BE2C (cell line): ENCODE data around the gene POC1A.

Experiments used
- DNase-seq: peaks from one replicate; pipeline ENCODE4 v3.0.0-alpha.2; 2020
- H3K27me3 ChIP-seq: fragments of 250-450 bp; sonication (Bioruptor Pico); 2 replicates; pipeline ENCODE4 v1.5.1; 2020; ENCODE audit warnings: mild to moderate bottlenecking
- H3K36me3 ChIP-seq: fragments of 250-450 bp; sonication (Bioruptor Pico); 2 replicates; pipeline ENCODE4 v1.5.1; 2020; ENCODE audit warnings: mild to moderate bottlenecking
- H3K4me1 ChIP-seq: fragments of 250-450 bp; sonication (Bioruptor Pico); 2 replicates; pipeline ENCODE4 v1.5.1; 2020
- H3K4me3 ChIP-seq: 2 replicates; pipeline ENCODE4 v1.5.1; 2011; ENCODE audit warnings: low read depth, low read length
- H3K9me3 ChIP-seq: fragments of 250-450 bp; sonication (Bioruptor Pico); 2 replicates; pipeline ENCODE4 v1.5.1; 2020
- TF ChIP-seq, protein P1 (sequence below): IDR thresholded peaks from 2 replicates; pipeline ENCODE4 v1.5.1; 2012; ENCODE audit warnings: mild to moderate bottlenecking, low read depth, low read length

POC1A gene

DNA sequence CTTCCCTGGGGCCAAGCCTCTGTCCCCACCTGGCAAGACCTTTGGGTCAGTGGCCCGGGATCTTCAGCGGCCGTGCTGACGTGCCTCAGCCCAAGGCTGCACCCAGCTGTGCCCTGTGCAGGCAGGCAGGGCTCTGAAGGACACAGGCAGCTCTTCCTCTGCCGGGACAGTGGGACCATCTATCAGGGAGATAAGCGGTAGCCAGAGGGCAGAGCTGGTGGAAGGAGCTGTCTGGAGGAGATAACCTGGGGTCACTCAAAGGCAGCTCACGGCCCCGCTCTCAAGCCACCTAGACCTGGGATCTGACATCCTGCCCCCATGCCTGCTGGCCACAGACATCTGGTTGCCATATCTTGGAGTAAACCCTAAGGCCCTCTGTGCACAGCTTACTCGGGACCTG, 125.2 kb downstream of the POC1A start:
- no peak overlapping the region for H3K4me3 ChIP-seq
- H3K4me1 ChIP-seq: peaks cover 44% of the 10 kb centered on the region
- no peaks in the 10 kb centered on the region for H3K9me3 ChIP-seq
- H3K36me3 ChIP-seq: no peaks in the 10 kb centered on the region; the same call in 1 of the 2 replicates
- H3K27me3 ChIP-seq: no peaks in the 10 kb centered on the region
- DNase-seq: peak; percentile 46
- TF ChIP-seq, protein P1, sequence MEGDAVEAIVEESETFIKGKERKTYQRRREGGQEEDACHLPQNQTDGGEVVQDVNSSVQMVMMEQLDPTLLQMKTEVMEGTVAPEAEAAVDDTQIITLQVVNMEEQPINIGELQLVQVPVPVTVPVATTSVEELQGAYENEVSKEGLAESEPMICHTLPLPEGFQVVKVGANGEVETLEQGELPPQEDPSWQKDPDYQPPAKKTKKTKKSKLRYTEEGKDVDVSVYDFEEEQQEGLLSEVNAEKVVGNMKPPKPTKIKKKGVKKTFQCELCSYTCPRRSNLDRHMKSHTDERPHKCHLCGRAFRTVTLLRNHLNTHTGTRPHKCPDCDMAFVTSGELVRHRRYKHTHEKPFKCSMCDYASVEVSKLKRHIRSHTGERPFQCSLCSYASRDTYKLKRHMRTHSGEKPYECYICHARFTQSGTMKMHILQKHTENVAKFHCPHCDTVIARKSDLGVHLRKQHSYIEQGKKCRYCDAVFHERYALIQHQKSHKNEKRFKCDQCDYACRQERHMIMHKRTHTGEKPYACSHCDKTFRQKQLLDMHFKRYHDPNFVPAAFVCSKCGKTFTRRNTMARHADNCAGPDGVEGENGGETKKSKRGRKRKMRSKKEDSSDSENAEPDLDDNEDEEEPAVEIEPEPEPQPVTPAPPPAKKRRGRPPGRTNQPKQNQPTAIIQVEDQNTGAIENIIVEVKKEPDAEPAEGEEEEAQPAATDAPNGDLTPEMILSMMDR: no peak

DNA sequence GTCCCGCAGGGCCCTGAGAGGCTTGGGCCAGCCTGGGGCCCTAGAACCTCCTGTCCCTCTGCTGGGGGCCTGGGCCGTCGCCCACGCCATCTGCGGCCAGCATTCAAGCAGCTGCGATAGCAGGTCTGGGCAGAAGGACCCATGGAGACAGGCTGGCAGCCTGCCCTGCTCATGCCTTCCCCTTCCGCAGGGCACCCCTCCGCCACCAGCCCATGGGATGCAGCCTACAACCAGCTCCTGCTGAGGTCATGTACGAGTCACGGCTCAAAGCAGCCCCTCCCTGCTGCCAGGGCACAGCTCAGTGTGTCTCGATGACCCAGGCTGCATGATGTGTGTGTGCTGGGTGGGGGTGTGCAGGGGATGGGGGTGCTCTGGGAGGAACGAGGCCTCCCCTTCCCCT, 125.7 kb downstream of the POC1A start:
- DNase-seq: peak; percentile 43
- Histone ChIP-seq H3K4me1 (peaks cover 44% of the 10 kb centered on the region), H3K4me3 (no peak overlapping the region)

DNA sequence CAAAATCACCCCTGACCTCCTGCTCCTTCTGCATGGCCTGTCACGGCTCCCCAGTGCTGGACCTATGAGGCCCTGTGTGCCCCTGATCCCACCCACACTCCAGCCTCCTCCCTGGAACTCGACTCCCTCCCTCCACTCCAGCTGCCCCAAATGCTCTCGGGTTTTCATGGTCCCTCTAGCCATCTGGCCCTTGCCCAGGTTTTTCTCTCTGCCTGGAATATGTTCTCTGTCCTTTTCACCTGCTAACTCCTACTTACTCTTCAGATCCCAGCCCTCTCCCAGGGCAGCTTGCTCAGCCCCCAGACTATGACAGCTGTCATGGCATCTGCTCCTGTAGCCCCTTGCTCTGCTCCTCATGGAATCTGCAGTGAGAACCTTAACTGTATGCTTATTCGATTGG, 128.2 kb downstream of the POC1A start:
- Histone ChIP-seq H3K4me1 (peaks cover 37% of the 10 kb centered on the region), H3K36me3 (no peaks in the 10 kb centered on the region; the same call in 1 of the 2 replicates), H3K4me3 (peak overlapping the region; percentile 66), H3K9me3 (no peaks in the 10 kb centered on the region), H3K27me3 (no peaks in the 10 kb centered on the region)
- TF ChIP-seq, protein P1: no peak
- DNase-seq: no peak

More for the DNA sequence above, 125.7 kb downstream of the POC1A start:
- no peaks in the 10 kb centered on the region for H3K9me3 ChIP-seq
- no peaks in the 10 kb centered on the region; the same call in 1 of the 2 replicates for H3K36me3 ChIP-seq
- TF ChIP-seq, protein P1: no peak
- H3K27me3 ChIP-seq: no peaks in the 10 kb centered on the region

DNA sequence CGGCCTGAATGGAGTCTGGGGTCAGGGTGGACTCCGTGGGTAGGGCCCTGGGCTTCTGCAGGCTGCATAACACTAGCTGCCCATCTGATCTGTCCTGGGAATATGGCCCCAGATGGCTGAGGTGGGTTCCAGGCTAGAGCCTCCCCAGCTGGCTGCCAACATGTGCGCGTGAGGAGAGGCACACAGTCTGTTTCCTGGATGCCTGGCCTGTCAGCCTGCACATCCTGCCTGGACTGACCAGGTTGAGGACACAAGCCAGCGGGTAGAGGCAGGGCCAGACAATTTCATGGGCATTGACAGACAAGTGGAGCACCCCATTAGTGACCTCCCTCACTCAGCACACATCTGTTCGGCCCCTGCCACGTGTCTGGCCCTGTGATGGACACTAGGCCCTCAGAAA, 128.8 kb downstream of the POC1A start:
- Histone ChIP-seq H3K36me3 (no peaks in the 10 kb centered on the region; the same call in 1 of the 2 replicates), H3K4me1 (peaks cover 40% of the 10 kb centered on the region), H3K27me3 (no peaks in the 10 kb centered on the region), H3K4me3 (peak overlapping the region; percentile 66), H3K9me3 (no peaks in the 10 kb centered on the region)
- DNase-seq: no peak
- TF ChIP-seq, protein P1: no peak
